A673 (cell line): ENCODE measurements around the gene NKX2-8.

Source experiments
- EZH2 ChIP-seq: fragments of 200-600 bp; sonication (generic); IDR thresholded peaks from 2 replicates; pipeline ENCODE4 v1.6.1; 2017; ENCODE audit warnings: borderline replicate concordance, low read depth, mild to moderate bottlenecking, mixed read lengths, antibody characterized with exemption, low read length; ENCODE audit not compliant: poor library complexity, severe bottlenecking
- TF ChIP-seq, protein P1 (sequence below): fragments of 300-800, 200-600 bp; sonication (generic); conservative IDR thresholded peaks from 2 replicates; pipeline ENCODE4 v1.5.1; 2017; ENCODE audit warnings: low read depth, mild to moderate bottlenecking, antibody characterized with exemption, low read length, moderate library complexity, mixed read lengths

DNA sequence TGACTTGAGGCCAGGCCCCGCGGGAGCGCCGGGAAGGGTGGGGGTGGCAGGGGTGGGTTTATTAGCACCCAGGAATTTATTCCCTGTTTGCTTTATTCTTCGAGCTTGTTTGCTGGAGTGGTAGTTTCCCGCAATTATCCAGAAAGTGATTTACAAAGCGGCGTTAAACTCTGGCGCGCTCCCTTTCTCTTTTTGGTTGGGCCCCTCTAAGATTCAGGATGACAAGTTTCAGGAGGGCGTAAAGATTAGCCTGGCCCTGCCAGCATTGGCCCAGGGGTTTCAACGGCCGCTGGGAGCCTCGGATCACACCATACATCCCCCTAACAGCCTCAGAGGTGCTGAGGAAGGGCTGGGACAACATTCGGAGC, 444 bp upstream of the NKX2-8 start:
- TF ChIP-seq, protein P1, sequence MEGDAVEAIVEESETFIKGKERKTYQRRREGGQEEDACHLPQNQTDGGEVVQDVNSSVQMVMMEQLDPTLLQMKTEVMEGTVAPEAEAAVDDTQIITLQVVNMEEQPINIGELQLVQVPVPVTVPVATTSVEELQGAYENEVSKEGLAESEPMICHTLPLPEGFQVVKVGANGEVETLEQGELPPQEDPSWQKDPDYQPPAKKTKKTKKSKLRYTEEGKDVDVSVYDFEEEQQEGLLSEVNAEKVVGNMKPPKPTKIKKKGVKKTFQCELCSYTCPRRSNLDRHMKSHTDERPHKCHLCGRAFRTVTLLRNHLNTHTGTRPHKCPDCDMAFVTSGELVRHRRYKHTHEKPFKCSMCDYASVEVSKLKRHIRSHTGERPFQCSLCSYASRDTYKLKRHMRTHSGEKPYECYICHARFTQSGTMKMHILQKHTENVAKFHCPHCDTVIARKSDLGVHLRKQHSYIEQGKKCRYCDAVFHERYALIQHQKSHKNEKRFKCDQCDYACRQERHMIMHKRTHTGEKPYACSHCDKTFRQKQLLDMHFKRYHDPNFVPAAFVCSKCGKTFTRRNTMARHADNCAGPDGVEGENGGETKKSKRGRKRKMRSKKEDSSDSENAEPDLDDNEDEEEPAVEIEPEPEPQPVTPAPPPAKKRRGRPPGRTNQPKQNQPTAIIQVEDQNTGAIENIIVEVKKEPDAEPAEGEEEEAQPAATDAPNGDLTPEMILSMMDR, result no peak
- TF ChIP-seq EZH2, result no peak
